ENCODE results near the gene GAS5. TPM values are rescaled to one million over a fixed set of nuclear protein-coding genes. Genes with fewer than 3 reads are reported as not detected.

The GAS5 gene
- total RNA-seq, 1 donor from 2014 or later = 574 TPM

DNA sequence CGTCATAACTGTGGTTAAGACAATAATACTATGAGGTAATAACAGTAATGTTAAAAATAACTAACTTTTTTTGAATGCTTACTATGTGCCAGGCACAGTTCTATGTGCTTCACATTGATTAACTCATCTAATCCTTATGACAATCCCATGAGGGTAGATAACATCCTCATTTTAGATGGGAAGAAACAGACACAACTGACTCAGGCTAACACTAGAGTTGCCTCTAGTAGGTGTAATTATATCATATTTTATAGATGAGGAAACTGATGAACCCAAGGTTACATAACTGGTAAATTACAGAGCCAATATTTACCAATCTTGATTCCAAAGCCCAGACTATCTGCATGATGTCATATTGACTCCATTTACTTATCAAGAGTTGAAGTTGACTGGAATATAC is 25.8 kb upstream of the GAS5 start:
- H3K9me3 Mint-ChIP-seq = no peaks in the 10 kb centered on the region
- no peak overlapping the region for H3K4me3 Mint-ChIP-seq
- no peak for DNase-seq (ENCODE audit: extremely low spot score, unreplicated experiment)
- peak overlapping the region; percentile 80 for H3K27ac Mint-ChIP-seq
- TF ChIP-seq, protein P1, sequence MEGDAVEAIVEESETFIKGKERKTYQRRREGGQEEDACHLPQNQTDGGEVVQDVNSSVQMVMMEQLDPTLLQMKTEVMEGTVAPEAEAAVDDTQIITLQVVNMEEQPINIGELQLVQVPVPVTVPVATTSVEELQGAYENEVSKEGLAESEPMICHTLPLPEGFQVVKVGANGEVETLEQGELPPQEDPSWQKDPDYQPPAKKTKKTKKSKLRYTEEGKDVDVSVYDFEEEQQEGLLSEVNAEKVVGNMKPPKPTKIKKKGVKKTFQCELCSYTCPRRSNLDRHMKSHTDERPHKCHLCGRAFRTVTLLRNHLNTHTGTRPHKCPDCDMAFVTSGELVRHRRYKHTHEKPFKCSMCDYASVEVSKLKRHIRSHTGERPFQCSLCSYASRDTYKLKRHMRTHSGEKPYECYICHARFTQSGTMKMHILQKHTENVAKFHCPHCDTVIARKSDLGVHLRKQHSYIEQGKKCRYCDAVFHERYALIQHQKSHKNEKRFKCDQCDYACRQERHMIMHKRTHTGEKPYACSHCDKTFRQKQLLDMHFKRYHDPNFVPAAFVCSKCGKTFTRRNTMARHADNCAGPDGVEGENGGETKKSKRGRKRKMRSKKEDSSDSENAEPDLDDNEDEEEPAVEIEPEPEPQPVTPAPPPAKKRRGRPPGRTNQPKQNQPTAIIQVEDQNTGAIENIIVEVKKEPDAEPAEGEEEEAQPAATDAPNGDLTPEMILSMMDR (conservative IDR thresholded peaks at IDR 0.05) = no peak
- H3K27me3 Mint-ChIP-seq = no peaks in the 10 kb centered on the region
- peaks cover 7% of the 10 kb centered on the region for H3K36me3 Mint-ChIP-seq
- no peaks in the 10 kb centered on the region for H3K4me1 Mint-ChIP-seq (ENCODE audit: unreplicated experiment)

DNA sequence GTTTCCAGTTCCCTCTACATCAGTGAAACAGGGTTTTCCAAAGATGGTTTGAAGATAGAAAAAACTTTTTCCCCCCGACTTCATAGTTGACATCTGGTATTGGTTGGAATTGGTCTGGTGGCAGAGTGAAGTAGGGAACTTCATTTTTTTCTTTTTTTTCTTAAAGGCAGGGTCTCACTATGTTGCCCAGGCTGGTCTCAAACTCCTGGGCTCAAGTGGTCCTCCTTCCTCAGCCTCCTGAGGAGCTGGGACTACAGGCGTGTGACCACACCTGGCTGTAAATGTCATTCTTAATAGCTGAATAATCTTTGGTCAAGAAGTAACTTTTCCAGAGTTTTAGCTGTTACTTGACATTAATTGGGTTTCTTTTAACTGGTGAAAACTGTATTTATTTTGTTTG is 22.1 kb upstream of the GAS5 start:
- Mint-ChIP-seq H3K27me3 (no peaks in the 10 kb centered on the region), H3K9me3 (no peaks in the 10 kb centered on the region), H3K4me3 (no peak overlapping the region), H3K36me3 (peaks cover 16% of the 10 kb centered on the region), H3K27ac (no peak overlapping the region), H3K4me1 (ENCODE audit: unreplicated experiment) (no peaks in the 10 kb centered on the region)
- no peak for DNase-seq (ENCODE audit: extremely low spot score, unreplicated experiment)
- TF ChIP-seq, protein P1 (conservative IDR thresholded peaks at IDR 0.05) = no peak

DNA sequence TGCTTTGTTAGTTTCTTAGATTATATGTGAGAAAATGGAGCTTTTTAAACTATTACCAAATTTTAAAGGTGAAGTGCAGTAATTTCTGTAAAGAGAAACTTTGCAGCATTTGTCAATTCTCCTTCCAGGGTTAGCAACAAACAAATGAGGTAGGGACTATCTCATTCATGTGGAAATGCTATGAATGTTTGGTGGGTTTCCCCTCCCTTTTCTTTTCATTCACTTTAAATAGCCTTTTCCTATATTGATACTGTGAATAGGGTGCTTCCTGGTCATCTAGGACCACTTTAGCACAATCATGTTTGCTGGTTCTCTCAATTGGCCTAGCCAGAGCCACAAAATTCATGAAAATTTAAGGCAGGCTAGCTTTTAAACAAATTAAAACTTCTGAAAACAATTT is 21.0 kb upstream of the GAS5 start:
- Mint-ChIP-seq H3K9me3 (no peaks in the 10 kb centered on the region), H3K27me3 (no peaks in the 10 kb centered on the region), H3K36me3 (peaks cover 13% of the 10 kb centered on the region), H3K27ac (no peak overlapping the region), H3K4me3 (no peak overlapping the region), H3K4me1 (ENCODE audit: unreplicated experiment) (no peaks in the 10 kb centered on the region)
- no peak for DNase-seq (ENCODE audit: extremely low spot score, unreplicated experiment)
- TF ChIP-seq, protein P1 (conservative IDR thresholded peaks at IDR 0.05) = no peak

DNA sequence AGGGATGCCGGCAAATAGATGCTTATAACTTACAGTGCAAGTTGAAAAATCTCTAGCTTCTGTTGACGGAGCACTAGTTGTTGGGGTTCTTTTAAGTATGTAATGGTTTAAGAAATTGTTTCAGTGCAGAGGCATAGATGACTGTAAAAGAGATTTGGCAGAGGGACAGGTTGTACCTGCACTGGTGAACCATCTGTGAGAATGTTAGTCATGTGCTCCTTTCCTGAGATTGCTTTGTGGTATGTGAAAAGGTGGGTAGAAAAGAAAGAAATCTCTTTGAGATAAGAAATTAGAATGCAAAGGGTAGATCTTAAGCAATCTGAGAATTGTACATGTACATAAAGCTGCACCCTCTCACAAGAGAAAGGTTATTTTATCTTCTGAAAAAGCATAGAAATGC is 19.8 kb upstream of the GAS5 start:
- H3K9me3 Mint-ChIP-seq = no peaks in the 10 kb centered on the region
- H3K27ac Mint-ChIP-seq = no peak overlapping the region
- H3K36me3 Mint-ChIP-seq = peaks cover 13% of the 10 kb centered on the region
- H3K27me3 Mint-ChIP-seq = no peaks in the 10 kb centered on the region
- no peaks in the 10 kb centered on the region for H3K4me1 Mint-ChIP-seq (ENCODE audit: unreplicated experiment)
- no peak overlapping the region for H3K4me3 Mint-ChIP-seq
- TF ChIP-seq, protein P1 (conservative IDR thresholded peaks at IDR 0.05) = no peak
- no peak for DNase-seq (ENCODE audit: extremely low spot score, unreplicated experiment)

DNA sequence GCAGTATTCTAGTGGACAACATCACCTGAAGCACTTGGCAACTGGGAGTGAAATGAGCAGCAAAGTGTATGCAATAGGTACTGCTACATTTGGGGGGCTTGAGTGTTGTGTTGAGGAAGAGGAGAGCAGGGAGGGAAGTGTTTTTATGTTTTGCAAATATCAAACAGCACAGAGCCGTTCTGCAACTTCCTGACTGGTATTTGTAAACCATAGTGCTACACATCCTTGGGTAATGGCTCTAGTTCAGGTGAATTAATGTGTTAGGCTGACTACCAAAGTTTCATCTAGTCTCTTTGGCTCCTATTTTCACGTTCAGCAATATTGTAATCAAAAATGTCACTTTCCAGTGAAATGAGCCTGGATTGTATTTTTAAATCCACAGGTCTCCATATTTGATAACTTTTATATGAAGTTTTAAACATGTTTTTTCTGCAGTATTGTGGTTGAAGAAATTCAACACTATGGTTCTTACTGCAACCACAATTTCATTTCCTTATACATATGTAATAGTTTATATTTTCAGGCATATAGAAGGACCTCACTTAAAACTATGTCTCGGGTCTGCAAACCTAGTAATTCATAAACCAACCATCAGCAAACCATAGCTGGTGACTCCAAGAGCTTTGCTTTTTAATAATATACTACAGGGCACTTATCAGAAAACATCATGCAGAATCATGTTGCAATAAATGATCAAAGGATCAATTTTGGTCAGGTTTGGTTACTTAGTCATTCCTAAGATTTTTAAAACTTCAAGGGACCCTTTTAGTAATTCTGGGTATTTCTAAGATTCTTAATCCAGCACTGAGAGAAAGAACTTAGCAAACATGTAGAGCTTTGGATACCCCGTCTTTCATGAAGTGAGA is 19.2 kb upstream of the GAS5 start:
- H3K4me3 Mint-ChIP-seq = no peak overlapping the region

More for the DNA sequence above, 19.2 kb upstream of the GAS5 start:
- Mint-ChIP-seq H3K27me3 (no peaks in the 10 kb centered on the region), H3K27ac (no peak overlapping the region), H3K4me1 (ENCODE audit: unreplicated experiment) (no peaks in the 10 kb centered on the region), H3K9me3 (no peaks in the 10 kb centered on the region), H3K36me3 (peaks cover 13% of the 10 kb centered on the region)
- TF ChIP-seq, protein P1 (conservative IDR thresholded peaks at IDR 0.05) = no peak
- DNase-seq (ENCODE audit: extremely low spot score, unreplicated experiment) = no peak
